GM15510 (cell line): Measurements from ENCODE around the gene DNMT3A.

Experiments used
- POLR2A ChIP-seq: IDR thresholded peaks from 3 replicates; pipeline ENCODE4 v1.6.1; 2011; ENCODE audit warnings: borderline replicate concordance; ENCODE audit not compliant: insufficient read length; ENCODE audit errors: extremely low read depth

Gene DNMT3A

DNA sequence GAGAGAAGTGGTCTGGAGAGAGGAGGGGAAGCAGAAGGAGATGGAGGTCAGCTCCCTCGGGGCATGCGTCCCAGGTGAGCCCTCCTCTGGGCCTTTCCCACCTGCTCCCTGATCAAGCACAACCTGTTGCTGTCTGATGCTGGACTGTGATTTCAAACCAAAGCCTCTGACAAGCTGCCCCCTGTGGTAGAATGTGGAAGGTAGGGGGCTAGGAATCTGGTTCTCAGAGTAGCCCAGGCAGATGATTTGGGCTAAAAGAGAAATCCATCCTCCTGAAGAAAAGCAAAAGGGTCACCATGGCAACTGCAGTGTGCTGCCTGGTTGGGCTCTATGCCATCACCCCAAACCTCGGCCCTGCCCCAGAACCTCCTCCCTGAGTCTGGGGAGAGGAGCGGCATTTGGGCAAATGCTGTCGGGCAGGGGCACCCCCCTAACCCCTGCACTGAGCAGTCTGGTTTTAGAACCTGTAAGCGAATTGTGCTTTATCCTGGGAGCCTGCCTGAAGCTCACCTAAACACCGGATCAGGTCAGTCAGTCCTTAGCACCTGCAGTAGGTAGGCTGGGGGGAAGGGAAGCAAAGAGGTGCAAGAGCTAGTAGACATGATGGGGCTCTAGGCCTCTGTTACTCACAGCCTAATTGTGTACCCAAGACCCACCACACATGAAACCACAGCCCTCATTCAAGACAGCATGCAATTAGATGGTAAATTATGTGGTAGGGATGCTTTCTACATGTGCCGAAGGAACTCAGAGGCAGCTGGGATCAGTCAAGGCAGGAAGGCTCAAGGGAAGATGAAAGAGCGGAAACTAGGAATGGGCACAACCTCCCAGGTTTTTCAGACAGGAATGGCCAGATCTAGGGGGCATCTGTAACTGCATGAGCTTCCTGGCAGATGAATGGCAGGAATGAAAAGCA is 83.5 kb downstream of the DNMT3A start:
- TF ChIP-seq POLR2A: no peak

DNA sequence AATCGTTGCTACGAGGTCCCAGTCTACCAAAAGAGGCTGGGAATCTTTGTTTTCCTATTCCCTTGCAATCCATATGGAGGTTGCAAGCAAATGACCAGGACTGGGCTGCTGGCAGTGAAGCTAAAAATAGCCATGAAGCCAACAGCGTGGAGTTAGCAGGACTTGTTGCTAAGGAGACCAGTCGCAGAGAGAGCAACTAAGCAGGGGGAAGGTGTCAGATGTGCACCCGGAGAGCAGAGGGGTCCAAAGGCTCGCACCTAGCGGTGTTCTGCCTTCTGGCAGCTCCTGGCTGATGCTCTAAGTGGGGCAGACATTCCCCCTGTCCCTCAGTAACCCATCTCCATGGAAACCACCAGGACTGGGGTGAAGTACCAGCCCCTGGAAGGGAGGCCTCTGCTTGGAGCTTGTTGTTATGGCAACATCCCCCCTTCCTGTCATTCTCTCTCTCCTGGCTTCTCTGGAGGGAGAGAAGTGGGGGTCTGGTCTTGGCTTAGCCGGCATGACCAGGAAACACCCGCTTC is 84.6 kb downstream of the DNMT3A start:
- TF ChIP-seq POLR2A: no peak

DNA sequence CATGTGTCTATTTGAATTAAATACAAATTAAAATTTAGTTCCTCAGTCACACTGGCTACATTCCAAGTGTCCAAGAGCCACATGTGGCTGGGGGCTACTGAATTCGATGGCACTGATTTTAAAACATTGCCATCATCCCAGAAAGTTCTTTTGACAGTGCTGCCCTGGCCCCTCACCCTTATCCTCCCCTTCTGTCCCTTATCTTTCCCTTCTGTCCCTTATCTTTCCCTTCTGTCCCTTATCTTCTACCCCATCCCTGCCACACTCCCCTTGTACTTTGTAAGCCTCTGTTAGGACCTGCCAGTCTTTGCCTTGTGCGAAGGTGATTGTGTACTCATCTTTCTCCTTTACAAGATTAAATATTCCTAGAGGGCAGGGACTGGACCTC is 85.2 kb downstream of the DNMT3A start:
- TF ChIP-seq POLR2A: no peak

DNA sequence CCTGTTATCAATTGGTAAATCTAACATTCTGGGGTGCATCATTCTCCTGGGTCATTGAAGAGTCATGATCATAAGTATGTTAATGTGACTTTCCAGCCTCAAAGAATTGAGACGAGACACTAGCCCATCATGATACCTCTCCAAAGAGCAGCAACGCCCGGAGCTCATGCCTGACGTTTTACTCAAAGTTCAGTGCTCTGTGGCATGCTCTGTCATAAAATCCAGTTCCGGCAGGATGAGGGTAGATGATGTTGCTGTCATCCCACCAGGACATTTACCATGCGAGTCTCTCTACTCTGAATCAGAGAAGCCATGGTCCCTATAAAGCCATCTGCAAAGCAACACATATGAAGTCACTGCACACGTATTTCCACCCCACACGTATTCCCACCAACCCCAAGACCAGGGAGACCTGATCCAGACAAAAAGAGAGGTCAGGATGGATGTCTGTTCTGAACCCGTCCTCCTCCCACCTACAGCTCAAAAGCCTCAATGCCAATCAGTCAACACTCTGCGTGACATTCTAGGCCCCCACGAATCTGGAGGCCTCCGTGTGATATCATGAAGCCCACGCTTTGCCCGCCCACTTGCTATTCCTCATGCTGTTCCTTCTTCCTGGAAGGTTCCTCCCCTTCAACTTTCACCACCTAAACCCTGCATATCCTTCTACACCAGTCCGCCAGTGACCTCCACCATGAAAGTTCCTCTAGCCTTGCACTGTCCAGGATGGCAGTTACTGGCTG is 85.8 kb downstream of the DNMT3A start:
- TF ChIP-seq POLR2A: no peak

DNA sequence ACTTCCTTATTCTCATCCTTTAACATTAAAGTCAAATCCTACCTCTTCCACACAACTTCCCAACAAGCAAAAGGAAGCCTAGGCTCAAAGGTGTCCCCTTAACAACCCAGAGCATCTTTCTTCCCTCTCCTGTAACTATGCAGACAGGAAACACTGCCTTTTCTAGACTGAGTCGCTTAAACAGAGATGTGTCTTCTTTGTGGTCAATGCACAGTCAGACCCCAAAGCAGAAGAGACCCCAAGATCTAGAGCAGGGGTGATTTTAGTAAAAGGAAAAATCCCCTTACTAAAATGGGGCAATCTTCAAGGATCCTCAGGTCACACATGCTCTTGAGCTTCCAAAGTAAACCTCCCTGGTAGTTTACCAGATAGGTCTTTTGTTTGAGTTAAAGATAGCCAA is 86.8 kb downstream of the DNMT3A start:
- no peak for TF ChIP-seq POLR2A

DNA sequence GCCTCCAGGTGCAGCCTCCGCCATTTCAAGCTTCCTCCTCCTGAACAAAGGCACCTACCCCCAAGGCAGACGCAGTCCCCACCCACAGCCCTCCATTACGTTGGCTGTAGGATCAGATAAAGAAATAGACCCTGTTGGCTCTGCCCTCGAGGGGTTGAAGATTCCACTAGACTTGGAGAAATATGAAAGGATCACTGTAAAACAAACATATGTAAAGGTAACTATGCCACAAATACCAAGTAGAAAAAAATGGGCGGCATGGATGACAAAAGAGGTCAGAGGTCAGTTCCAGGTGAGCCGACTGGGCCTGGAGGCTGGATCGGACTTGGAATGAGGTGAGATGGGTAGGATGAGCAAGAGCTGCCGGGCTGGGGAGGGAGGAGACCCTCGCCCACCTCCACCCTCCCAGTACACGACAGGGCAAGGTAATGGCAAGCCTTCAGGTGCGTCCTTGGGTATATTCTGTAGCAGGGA is 88.5 kb downstream of the DNMT3A start:
- TF ChIP-seq POLR2A: no peak

DNA sequence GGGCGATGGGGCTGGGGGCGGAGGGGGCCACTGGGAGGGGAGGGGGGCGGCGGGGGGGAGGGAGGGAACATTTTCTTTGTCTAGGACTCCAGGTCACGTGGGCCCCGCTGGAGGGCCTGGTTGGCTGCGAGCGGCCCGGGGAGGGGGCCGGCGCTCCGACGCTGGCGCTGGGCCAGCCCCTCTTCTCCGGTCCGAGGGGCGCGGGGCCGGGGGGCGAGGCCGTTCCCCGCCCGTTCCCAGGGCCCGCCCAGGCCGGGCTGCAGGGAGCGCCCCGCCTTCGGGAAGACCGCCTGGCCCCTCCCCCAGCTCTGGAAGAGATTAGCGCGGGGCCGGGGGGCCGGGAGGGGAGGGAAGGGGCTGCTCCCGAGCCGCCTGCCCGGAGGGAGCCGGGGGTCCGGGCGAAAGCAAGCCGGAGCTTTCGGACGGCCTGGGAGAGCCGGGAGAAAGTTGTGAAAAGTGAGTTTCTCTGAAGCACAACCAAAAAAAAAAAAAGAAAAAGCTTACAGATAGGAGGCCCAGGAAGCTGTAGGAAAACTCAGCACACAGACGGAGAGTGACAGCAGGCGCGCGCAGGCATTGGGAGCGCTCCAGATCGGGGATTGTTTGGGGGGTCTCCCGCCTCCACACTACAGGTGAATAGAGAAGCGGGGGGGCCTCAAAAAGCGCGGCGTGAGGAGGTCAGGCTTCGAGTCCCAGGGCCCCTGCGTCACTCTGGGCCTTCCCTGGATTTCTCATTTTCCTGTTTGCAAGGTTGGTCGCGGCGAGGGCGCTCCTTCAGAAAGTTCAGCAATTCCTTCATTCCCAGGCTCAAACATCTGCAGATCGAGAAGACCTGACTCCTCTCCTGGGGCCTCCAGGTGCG is 89.2 kb downstream of the DNMT3A start:
- TF ChIP-seq POLR2A: no peak

DNA sequence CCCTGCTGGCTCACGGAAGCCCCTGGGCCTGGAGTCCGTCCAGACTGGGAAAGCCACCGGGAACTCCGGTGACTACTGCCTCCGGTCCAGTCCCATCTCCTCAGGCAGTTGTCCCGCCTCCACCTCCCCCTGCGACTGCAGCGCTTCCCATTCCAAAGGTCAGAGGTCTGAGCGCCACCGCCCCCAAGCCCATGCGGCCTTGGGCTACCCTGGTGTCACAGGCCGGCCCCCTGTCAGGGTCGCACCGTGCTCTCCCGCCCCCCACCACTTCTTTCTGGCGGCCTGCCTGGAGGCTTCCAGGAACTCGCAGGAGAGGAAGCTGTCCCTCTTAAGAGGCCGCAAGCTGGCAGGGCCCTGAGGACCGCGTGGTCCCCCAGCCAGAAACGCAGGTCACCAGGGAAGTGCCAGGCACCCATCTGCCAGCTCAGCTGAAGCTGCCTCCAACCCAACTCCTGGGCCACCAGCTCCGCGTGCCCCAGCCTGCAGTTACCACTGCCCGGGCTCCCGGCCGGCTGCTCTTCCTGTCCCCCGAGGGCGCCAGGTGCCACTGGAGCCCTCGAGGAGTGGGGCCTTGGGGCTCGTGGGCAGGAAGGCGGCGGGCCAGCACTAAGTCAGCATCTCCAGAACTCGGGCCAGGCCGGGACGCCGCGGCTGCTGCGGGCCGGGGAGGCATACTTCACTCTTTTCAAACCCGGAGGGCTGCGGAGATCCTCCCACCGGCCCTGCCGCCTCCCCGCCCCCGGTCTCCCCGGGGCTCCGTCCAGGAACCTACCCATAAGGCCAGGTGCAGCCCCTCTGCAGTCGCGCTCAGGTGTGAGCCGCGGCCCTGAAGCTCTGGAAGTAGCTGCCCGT is 90.1 kb downstream of the DNMT3A start:
- no peak for TF ChIP-seq POLR2A

DNA sequence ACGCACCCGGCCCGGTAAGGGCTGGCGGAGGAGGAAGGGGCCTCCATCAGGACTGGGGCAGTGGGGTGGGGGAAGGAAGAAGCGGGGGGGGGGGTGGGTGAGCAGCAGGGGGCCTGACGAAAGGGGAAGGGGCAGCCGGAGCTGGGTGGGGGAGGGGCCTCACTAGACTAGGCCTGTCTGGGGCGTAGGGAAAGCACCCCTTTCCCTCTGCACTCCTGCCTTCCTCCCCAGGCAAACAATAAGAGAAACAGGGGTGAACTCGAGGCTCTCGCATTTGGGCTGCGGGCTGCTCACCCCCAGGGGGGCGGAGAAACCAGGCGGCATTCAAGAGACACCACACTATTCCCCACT is 90.7 kb downstream of the DNMT3A start:
- TF ChIP-seq POLR2A: no peak

DNA sequence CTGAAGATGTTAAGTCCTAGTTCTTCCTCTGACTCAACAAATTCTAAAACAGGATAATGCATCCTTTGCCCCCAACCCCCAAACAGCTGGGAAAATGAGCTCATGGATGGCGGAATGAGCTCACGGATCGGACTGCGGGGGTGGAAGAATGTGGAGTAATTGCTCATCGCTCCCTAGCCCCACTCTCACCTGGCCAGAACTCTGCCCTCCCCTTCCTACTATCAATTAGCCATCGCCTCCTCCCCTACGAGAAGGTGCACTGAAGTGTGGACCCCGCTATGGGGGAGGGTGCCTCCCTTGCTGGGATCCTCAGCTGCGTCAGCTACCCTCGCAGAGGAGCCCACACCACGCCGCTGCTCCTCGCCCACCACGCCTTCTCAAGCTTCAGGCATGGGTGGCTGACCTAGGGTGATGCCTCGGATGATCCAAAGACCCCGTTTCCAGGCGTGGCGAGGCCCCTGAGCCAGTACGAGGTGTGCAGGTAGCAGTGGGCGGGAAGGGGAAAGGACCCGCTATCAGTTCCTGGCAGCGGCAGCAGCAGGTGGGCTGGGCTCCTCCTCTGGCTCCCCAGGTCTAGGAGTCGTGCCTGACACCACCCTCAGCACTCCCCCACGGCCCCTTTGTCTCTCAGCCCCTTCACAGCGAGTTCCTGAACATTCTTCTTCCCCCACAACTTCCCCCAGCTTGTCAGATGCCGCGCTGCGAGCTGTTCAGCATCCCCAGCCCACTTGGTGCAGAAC is 91.2 kb downstream of the DNMT3A start:
- TF ChIP-seq POLR2A: no peak

DNA sequence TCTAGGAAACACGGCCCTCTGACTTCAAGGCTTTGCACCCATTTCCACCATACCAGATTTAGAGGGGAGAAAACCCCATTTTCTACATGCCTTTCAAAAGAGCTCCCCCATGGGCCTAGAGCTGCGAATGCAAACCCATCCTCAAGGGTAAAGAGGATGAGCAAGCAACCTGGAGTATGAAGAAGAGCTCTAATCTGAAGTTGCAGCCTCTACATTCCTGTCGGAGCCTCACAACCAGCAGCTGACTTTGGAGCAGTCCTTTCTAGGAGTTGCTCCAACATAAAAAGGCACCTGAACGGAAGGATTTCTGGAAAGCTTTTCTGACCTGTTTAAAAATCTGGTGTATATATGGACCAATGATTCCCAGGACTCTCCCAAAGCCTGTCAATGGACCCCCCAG is 91.9 kb downstream of the DNMT3A start:
- TF ChIP-seq POLR2A: no peak

DNA sequence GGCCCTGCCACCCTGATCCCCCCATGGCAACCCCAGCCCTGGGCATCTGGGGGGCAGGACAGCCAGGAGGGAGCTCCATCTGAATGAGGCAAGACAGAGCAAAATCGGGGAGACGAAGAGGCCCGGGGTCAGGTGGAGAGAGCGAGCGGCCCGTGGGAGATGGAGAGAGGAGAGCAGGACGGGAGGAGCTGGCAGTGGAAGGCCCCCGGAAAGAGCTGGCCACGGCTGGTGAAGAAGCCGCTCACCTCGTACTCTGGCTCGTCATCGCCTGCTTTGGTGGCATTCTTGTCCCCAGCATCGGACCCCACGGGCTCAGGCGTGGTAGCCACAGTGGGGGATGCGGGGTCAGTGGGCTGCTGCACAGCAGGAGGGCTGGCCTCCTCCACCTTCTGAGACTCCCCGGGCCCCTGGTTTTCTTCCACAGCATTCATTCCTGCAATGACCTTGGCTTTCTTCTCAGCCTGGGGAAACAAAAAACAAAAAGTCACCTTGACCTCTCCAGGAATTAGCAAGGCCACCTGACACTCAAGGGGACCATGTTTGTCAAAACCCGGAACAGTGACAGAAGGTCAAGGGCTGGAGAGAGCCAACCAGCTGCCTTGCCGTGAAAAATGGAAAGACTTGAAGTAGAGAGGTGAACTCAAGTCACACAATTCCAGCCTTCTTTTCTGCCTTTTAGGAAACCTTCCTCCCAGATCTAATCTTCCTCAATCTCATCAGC is 93.8 kb downstream of the DNMT3A start:
- no peak for TF ChIP-seq POLR2A
